Measurements from ENCODE around the gene SFSWAP. TPM values are rescaled to one million over a fixed set of nuclear protein-coding genes. Genes with fewer than 3 reads are reported as not detected.
"Not testable (repeated sequence)": the region's sequence is repeated elsewhere in the genome, so short reads cannot be mapped to it uniquely, and the experiment has no call there.

The SFSWAP gene
- polyA plus RNA-seq, 1 donor: 35.6 TPM

GRCh38 chr12:131703161-131703560 lies 7.7 kb upstream of the SFSWAP start:
- DNase-seq: no peak

GRCh38 chr12:131704509-131704908 lies 6.4 kb upstream of the SFSWAP start:
- DNase-seq: no peak

- DNase-seq: not testable (repeated sequence)
Measured at GRCh38 chr12:131706709-131707108, 4.2 kb upstream of the SFSWAP start.

- no peak for DNase-seq
Measured at GRCh38 chr12:131709226-131709625, 1.7 kb upstream of the SFSWAP start.

DNA sequence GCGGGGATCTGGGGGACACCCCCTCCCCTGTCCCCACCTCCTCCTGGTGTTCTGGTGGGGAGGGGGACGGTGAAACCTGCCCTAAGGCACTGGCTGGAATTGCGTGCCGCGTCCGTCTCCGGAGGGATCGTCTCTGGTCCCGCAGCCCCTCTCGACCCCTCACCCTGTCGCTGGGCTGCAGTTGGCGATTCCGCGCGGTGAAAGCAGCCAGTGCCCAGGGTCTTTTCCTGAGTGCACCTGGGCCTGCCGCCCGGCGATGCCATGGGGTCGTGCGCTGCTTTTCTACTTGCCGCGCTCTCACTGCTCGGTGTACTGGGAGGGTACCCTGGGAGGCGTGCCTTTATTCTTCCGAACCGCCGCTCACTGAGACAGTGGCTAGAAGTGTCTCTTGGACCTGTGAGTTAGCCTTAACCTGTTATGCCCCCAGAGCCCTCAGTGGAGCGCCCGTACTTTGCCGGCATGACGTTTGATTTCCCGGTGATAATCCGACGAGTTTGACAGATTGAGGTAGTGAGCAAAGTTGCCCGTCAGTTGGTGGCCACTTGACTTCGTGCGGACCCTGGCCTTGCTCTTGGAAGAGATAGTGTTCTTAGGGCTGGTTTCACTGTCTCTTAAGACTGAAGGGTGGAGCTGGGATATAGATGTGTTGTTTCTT lies 788 bp downstream of the SFSWAP start:
- peak; percentile 14 for DNase-seq

GRCh38 chr12:131713349-131713748 lies 2.5 kb downstream of the SFSWAP start:
- no peak for DNase-seq

DNA sequence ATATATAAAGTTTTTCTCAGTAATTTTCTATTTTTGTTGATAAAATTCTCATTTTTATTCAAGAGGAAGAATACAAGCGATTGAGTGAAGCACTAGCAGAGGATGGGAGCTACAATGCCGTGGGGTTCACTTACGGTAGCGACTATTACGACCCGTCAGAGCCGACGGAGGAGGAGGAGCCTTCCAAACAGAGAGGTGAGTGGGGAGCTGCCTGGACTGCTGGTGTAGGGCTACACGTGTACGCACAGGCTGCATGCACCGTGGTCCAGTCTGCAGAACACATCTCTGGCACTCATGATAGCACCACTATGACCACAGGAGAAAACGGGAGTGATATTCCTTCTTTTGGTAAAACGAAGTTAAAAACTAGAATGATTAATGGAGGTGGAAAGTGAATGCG lies 3.9 kb downstream of the SFSWAP start:
- DNase-seq: no peak

DNA sequence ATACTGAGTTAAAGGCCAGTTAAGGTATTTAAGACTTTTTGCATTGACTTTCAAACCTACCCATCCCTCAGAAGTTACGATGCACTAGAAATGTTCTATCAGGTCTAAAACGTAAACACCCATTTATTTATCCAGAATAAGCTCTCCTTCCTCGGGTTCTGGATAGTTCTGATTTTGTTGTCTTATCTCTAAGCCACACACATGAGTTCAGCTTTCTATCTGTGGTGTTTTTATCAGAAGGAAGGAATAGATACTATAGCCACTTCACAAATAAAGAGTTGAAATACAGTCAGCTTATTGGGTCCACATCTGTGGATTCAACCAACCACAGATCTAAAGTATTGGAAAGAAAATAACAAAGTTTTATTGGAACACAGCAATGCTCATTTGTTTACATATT lies 5.4 kb downstream of the SFSWAP start:
- no peak for DNase-seq

DNA sequence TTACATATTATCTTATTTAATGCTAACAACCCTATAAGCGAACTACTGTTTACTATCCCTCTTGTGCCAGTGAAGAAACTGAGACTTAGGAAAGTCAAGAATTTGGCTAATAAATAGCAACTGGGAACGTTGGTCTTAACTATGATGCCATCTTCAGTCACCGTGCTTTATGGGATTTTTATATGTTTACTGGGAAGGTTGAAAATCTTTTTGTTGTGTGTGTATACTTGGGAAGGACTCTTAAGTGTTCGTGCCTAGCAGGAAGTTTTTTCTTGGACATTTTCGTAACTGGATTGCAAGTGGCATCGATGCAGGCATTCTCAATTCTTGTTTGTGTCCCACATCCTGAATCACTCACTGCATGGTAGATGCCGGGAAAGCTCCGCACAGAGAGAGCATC lies 9.4 kb downstream of the SFSWAP start:
- DNase-seq: no peak

DNA sequence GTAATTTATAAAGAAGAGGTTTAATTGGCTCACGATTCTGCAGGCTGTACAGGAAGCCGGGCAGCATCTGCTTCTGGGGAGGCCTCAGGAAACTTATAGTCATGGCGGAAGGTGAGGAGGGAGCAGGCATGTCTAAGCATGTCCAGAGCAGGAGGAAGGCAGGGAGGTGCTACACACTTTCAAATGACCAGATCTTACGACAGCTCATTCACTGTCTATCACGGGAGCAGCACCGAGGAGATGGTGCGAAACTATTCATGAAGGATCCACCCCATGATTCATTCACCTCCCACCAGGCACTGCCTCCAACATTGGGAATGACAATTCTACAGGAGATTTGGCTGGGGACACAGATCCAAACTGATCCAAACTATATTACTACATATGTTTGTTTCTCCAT lies 10.0 kb downstream of the SFSWAP start:
- DNase-seq: no peak

DNA sequence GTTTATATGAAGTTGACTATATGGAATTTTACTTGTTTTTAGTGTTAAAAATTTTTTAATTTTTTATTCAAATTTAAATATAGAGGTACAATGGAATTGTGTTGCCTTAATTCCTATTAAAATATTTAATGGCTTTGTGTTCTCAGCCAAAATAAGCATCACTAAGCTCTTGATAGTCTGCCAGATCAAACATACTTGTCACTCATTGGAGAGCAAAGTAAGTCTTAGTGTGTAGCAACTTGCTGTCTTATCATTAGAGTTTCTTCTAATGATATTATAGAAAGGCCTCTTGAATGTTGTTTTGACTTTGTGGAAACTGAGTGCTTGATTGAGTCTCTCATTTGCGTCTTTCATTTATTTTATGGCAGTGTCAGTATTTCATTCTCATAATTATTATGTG lies 10.7 kb downstream of the SFSWAP start:
- DNase-seq: no peak

DNA sequence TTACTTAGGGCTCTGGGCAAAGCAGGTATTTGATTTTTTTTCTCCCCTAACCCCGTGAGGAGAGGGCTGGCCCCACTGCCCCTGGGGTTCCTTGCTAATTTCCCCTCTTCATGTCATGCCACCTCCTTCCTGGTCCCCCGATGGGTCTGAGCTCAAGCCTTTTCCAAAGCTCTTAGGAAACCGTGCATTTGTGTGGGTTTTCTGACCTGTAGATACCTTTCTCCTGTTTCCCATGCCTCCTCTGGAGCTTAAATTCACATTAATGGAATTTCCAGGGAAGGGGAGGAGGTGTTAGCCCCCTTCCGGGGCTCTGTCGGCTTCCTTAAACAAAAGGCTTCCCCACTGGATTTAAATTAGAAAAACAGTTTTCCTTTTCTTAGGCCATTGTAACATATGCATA lies 12.6 kb downstream of the SFSWAP start:
- no peak for DNase-seq

DNA sequence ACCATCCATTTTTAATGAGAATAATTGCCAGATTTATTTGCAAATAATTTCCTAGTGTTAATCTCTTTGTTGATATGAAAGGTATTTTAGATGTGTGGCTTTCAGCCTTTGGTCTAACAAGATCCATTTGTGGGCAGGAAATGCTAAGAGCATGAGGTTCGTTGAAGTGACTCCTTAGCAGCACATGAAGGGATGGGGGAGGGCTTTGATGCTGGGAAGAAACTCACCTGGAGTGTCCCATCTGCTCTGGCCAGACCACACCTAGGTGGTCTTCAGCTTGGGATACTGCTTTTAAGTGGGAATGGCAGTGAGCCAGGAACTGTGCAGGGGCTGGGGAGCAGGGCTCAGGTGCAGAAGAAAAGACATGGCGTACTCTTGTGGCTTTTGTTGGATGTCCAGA lies 13.6 kb downstream of the SFSWAP start:
- DNase-seq: no peak

GRCh38 chr12:131725503-131725902 lies 14.6 kb downstream of the SFSWAP start:
- DNase-seq: no peak

GRCh38 chr12:131728720-131729119 lies 17.8 kb downstream of the SFSWAP start:
- no peak for DNase-seq

DNA sequence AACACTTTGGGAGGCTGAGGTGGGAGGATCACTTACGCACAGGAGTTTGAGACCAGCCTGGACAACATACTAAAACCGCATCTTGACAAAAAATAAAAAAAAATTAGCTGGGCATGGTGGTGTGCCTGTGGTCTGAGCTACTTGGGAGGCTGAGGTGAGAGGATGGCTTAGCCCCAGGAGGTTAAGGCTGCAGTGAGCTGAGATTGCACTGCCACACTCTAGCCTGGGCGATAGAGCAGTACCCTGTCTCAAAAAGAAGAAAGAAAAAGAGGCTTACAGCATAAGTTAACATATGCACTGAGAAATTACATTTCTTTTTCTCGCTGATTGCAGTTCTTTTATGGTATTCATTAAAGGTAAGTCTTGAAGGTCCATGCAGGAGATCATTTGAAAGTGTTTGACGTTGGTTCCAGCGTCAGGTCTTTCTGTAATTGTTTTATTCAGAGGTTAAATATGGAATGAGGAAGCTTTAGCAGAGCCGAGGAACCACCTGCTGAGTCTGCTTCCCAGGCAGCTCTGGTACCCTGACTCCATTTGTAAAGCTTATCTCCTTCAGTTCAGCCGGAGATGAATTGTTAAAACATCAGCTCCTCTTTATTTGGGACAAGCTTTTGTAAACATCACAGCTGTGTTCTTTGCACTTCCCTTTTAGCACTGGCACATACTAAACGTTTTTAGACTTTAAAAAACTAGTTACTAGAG lies 18.5 kb downstream of the SFSWAP start:
- no peak for DNase-seq

DNA sequence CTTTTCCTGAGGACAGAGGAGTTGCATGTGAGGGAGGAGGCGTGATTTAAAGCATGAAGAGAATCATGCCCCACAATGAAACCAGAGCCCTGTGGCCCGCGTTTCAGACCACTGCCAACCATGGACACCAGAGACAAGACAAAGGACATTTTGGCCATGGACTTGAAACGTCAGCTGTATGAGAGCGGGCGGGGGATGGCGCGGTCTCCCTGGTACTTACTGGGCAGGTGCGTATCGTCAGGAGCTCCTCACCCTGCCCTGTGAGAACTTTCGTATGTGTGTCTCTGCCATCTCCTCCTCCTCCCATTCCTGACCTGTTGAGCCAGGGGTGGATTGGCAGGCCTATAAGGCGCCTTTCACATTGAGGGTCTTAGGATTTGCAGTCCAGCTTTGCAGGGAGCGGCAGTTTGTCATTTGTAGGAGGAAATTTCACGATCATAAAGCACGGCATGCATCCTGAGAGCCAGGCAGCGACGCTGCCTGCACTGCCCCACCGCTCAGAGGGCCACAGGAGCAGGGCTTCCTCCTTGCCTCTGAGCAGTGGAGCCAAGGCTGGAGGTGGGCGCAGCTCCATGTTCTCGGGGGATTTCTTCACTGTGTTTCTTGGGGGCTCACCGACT lies 22.2 kb downstream of the SFSWAP start:
- DNase-seq: no peak

DNA sequence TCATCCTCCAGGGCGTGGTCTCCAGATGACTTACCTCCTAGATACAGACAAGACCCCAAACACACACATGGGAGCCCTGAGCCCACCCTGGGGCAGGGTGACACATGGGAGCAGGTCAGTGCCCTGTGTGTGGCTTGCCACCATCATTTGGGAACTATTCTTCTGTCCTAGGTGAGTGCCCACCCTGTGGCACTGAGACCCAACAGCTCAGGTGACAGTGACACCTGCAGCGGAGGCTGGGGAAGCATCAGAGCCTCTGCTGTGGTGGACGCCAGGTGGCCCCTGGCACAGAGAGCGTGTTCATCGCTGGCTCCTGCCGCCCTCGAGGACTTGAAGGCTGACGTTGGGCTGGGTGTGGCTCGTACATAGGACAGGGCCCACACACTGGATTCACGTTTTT lies 23.0 kb downstream of the SFSWAP start:
- no peak for DNase-seq

GRCh38 chr12:131734336-131735152 lies 23.7 kb downstream of the SFSWAP start:
- no peak for DNase-seq

GRCh38 chr12:131735153-131735456 lies 24.2 kb downstream of the SFSWAP start:
- no peak for DNase-seq

GRCh38 chr12:131735476-131736445 lies 24.9 kb downstream of the SFSWAP start:
- DNase-seq: no peak
